NCI-H345 (cell line): ENCODE measurements around the gene PDE4B.

Experiments used
- DNase-seq: peaks from one replicate; lab custom pipeline; 2025; lab: John Stamatoyannopoulos, UW

PDE4B gene

DNA sequence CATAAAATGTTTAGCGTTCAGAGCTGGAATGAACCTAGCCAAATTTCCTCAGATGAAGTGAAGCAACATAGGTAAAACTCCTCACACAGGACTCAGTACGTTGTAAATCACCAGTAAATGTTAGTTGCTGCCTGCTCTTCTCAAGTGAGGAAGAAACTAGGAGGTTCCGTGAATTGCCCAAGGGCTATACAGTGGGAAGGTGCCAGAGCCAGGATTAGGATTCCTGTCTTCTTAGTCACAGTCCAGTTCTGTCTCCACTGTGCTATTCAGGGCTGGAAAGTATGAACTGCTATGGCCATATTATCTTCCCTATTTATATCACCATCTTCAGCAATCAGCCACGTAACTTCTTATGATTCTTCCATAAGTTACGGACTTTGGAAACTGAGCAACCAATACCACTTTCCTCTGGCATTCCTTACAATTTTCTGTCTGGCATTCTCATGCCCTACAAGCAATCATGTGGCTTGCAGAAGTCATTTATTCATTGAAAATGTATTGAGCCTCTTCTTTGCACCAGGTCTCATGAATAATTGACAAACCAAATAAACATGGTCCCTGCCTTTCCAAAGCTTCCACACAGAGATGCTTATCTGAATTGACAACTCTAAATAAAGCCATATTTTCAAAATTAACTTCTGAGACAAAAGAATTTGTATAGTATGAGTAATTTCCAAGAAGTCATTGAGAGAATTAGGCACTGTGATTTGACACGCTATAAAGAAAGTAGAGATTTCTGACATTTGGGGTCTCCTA lies 469.7 kb downstream of the PDE4B start:
- no peak for DNase-seq

DNA sequence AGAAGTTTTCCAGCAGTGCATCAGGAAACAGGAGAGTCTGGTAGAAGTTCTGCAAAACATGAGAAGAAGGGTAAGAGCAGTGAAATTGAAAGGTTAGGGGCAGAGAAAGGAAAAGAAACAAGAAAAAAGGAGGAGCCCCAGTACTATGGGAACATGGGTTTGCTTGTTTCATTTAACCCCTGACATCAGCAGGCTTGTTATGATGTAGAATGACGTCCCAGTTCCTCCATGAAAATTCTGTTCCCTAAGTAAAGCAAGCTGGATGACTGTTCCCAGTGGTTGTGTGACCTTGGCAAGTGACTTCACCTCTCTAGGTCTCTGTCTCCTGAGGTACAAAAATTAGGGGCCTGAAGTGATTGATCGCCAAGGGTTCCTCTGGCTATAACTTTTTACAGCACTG lies 472.6 kb downstream of the PDE4B start:
- no peak for DNase-seq

DNA sequence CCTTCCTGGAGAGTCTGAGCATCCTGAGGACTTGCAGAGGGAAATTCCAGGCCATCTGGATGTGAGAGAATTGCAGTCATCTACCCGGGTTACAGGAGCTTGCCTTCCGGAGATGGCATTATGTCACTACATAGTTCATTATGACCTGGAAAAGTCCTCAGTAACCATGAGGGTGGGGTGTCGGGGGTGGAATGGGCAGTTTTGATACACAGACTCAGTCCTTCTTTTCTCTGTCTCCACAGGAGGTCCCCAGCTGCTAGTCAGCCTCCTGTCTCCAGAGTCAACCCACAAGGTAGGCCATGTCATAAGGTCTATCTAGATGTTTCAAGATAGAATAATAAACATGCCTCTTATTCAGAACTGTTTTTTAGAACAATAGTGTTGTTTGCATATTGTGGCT lies 473.1 kb downstream of the PDE4B start:
- DNase-seq: peak; percentile 33

DNA sequence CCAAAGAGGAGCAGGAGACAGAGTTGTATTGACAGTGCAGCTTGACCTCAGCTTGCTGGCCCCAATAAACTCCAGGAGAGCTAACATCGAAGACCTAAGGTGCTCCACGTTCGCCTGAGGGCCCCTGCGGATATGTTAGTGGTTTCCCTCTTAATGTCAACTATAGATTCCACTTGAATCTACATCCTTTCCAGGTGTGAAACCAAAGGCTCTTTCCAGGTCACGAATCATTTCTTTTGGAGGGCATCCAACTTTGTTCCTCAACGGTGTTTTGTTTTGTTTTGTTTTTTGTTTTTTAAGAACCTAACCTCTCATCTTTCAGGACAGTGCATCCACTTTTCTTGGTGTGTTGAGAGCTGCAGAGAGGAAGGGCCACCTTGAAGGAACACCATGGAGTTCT lies 473.7 kb downstream of the PDE4B start:
- peak; percentile 89 for DNase-seq

DNA sequence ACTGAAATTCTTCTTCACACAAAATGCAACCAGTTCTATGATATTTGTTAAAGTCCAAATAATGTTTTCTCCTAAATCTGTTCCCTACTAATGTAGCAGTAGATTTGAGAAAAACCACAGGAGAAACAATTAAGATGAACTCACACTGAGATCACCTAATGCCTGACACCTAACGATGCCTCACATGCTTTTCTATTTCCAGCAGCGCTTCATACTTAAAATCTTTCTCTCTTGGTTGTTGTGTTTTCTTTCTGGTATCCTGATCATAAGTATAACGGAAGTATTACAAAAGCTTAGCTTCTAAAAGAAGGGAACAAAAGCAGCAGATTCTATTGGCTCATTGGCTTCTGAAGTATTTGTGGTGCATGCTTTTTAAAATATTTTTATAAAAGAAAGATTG lies 474.1 kb downstream of the PDE4B start:
- peak; percentile 49 for DNase-seq

DNA sequence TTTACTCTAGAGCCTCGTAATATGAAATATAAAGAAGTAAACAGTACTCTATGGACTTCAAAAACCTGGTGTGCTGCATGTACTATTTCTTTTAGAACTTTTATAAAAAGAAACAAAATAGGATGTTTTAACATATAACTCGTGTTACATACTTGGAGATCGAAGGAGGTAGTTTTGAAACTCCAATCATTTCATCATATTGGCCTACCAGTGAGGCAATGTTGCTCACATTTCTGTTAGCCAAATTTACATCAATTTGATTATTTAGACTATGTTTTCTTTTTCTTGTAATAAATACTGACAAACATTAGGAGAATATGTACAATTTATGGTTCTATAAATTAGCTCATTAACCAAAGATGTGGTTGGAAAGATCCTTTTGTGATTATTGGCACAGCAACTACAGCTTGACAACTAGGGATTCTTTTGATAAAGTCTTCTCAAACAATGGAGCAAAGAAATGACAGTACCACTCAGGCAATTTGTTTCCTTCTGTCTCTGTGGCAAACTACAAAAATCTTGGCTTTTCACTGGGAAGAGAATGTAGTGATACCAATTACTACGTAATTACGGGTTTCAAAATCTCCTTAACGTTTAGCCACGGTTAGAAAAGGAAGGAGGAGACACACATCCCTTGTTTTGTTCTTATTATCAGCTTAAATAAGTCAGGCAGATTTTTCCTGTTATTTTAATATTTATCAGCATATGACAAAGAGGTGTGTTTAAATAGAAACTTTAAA lies 474.7 kb downstream of the PDE4B start:
- DNase-seq: no peak

DNA sequence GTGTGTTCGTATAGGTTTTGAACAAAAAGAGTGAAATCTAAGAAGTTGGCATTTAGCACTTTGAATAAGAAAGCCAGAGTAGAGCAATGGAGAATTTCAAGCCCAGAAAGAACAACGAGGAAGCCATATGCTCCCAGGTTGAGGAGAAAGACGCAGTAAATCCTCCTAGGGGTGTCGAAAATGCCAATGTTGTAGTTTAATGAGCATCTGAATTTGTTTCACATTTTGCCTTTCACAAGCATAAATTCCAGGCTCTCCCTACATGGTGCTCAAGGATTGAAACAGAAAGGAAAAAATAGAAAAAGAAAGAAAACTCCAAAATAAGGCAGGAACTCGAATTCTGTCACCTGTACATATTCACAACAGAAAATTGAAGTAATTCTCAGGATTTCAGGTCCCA lies 476.5 kb downstream of the PDE4B start:
- DNase-seq: no peak

DNA sequence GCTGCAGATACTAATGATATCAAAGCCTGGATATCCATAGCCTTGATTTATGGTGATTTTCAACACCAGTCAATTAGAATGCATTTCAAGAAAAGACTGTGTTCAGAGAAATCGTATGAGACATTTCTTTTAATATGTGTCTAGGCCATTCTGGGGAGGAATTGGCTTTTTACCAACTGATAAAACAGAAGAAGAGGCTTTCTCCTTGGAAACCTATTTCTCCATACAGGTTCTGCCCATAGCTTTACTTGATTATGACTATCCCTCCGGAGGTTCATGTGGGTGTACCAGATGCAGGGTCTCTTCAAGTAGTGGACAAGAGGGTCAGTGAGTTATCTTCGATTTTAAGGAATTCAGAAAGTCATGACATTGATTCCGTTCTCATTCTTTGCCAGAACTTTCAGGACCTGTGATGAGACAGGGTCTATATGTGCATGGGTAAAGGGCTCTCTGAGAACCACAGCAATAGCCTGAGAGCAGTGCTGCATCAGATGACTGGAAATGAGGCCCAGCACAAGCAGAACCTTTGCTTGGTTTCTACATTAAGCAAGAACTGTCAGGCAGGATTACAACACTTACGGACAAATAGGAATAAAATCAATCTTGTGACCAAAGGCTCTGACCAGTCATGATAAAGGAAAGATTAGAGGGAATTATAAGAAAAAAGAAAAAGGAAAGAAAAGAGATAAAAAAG lies 477.6 kb downstream of the PDE4B start:
- DNase-seq: no peak

DNA sequence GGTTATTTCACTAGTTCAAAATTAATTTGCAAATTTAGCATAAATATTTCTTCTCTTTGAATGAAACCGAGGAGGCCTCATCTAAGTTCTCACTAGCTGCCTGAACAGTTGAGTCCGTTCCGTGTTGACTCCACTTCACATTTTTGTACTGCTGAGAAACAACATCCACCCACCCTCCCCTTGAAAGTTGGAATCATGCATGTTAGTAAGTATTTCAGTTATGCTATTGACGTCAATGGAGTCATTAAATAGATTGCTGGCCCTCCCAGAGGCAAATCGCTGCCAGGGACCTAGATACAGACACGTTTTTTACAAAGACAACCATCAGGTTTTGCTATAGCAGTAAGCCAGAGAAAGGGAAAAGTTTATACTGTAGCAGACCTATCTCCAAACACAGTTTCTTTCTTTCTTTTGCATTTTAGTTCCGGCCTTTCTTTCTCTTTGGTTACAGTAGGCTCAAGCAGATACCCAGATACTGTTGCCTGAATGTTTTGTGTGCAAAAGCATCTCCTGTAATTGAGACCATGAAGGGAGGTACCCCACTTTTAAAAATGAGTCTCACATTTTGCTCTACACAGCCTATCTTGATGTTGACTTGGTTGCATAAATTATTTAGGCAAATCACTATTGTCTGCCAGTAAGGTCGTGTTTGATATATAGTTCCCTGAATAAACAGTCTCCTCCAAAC lies 478.7 kb downstream of the PDE4B start:
- peak; percentile 55 for DNase-seq

DNA sequence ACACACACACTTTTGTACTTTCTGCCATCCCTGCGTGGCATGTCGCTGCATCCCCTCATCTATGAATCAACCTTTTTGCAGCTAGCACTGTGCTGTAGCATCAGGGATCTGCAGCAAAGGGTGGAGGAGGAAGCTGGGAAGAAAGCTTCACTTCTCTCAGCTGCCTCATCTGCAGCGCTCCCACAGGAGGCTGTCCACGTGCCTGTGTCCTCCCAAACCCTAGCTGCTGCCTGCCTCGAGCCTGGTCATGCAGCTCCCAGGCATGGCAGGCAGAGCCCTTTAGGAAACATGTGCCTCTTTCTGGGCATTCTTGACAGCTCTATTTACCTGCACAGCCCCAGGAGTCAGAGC lies 479.2 kb downstream of the PDE4B start:
- no peak for DNase-seq

DNA sequence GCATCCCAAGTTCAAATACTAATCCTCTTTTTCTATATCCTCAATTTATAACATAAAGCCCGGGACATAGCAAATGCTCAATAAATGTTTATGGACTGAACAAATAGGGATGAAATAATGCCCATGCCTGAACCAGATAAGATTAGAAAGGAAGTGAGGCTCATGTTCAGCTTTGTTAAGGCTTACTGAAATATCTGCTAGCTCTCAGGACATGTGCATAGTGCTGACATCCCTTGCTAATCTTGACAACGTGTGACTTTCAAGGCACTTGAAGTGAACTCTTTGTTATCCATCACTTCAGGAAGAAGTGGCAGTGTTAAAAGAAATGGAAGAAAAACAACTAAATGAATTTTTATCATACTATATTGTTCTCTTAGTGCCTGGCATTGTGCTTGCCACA lies 481.0 kb downstream of the PDE4B start:
- no peak for DNase-seq

DNA sequence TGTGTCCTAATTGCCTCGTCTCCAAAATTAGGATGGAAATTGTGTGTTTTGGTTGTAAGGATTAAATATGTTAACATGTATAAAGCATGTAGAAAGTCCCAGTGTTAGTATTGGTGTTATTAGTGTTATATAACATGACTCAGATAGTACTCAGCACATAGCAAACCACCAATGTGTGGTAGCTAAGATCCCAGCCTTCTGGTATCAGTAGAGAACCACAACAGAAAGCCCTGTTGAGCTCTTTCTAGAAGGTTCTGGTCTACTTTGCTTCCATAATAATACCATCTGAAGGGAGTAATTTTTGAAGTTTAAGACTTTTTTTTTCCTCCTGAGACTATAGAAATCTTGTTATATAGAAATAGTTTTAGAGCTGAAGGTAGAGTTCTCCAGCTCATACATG lies 481.9 kb downstream of the PDE4B start:
- DNase-seq: no peak

DNA sequence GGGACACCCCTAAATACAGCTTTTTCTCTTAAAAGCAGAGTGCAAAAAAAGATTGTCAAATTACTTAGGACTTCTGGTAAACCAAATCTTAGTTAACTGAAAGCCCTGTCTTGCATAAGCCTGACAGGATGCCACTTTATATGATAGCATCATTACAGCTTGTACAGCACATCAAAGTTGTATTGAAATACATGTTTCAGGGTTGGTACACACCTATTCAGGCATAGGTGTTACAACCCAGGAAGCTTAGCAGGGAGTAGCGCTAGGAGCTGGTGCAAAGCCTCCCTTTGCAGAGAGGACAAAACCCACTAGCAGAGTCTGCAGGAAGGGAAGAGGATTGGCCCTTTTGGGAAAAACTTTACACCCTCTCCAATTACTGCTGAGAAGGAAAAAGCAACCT lies 482.4 kb downstream of the PDE4B start:
- DNase-seq: no peak

DNA sequence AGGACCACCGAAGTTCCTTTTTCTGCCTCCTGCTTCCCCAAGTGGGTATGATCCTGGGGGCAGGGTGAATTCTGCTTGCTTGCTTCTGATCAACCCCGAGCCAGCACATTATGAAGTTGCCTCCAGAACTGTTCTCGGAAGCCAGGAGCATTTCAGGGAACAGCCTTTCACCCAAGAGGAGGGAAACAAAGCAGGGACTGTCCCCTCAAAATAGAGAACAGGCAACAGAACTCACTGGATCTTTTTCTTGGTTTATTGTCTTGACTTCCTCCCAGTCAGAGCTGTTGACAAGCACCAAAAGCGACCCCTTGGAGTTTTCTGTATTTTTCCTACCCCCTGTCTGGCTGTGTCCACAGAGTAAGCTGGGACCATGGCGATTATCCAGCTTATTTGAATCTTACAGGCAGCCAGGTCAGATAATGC lies 482.9 kb downstream of the PDE4B start:
- no peak for DNase-seq

DNA sequence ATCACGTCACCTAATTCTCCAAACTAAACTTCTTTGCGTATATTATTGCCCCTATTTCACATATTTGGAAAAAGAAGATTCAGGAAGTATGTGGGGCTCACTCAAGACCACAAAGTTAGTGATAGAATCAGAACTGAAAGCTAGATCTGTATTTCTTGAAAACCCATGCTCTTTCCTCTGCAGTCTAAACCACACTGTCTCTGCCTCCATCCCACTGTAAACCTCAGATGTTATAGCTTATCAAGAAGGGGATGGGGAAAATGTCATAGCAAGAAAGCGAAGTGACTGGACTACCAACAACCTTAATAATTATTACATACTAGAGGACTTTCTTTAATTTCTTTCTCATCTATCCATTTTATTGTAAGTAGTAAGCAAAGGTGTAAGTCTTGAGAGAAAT lies 483.5 kb downstream of the PDE4B start:
- DNase-seq: no peak

DNA sequence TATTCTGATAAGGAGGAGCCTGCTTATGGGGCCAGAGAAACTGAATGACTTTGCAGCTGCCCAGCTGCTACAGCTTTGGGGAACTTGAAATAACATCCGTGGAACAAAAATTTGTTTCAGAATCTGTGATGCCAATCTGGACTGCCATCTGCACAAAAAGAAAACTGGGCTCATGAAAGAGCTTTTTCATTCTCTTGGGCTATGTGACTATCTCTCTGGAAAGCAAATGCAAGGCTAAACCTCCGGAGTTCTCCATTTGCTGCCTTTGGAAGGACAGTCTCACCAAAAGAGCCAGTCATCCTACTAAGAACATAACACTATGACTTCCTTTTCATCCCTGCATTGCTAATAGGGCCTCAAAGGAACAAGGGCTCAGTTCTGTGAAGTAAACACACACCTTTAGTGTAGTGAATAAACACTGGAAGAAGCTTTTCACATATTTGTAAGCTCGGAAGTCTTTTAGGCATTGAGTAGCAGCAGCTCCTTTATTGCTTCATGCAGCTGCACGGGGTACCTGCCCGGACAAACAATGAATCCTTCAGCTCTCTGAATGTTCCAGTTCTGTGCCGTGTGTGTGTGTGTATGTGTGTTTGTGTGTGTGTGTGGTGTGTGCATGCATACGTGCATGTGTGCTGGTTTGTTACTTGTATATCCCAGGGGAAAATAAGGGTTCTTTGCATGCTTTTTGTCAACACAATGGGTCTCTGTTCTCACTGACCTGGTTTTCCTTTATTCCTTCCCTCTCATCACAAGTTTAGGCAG lies 485.7 kb downstream of the PDE4B start:
- DNase-seq: no peak

DNA sequence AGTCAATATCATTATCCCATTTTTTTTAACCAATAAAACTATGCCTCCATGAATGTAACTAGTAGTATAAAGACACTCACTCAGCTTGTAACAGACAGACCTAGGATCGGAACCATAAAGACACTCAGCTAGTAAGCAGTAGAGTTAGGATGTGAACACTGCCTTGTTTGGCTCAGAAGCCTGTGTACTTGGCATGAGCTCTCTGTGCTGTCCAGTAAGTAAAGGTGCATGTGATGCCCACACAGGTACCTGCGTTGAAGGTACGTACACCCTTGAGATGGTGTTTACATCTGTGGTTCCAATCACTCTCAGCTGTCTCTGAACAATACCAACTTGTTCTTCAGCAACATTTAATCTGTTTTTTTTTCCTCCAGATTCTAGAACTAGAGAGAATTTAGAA lies 489.1 kb downstream of the PDE4B start:
- no peak for DNase-seq

DNA sequence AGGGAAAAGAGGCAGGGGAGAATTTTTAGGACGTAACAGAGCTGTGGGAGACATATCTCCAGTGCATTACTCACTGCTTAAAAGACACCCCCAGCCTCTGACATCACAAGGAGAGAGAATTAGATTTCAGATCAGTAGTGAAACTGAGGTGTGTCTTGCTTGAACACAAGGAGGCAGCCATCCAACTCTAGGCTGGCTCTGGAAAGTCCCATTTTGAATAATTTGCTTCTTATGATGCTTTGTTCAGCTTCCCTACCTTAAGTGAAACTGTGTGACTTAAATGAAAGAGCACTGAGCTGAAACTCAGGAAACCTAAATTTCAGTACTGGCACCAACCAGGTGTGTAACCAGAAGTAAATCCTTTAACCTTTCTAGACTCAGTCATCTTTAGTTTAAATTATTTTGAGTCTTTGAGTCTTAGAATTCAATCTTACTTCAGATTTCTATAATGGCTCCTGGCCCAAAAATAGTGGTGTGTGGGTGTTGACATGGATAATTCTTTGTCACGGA lies 489.7 kb downstream of the PDE4B start:
- DNase-seq: no peak

DNA sequence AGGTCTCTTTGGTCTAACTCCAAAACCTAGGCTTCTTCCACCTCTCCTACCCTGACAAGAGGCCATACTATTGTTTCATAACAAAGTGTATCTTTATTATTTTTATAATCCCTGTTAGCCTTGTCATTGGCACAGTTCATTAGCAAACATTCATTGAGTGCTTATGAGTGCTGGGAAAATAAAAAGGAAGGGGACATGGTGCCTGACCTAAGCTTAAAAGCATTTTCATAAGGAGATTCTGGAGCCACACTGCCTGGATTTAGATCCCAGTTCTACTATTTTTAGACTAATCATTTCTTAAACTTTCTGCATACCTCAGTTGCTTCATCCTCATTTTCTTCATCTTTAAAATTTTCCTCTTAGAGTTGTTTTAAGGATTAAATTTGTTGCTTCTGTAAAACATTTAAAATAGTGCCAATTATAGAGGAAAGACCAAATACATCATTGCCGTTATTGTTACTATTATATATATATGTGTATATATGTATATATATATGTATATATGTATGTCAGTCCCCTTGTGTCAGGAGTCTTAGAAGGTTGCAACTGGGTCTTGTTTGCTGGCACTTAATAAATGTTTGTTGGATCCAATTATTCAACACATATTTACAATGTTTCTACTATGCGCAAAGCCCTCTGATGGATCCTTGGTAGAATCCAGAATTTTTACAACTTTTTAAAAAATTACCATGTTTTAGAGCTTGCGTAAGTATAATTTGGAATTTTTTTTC lies 490.4 kb downstream of the PDE4B start:
- no peak for DNase-seq

DNA sequence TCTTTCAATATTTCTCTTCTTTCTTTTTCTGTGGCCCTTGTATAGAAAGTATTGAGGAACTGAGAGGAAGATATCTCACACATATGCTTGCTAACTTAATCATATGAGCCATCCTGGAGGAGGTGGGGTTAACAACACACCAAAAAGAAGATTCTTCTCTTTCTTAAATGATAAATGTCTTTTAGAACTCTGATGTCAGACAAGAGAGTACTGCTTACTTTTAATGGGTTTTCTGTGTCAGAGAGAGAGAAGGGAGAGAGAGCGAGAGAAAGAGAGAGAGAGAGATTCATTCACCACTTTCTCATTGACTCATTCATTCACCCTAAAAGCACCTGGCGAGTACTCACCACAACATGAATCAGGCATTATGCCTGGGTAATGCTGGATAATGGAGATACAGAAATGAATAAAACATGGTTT lies 490.9 kb downstream of the PDE4B start:
- no peak for DNase-seq

DNA sequence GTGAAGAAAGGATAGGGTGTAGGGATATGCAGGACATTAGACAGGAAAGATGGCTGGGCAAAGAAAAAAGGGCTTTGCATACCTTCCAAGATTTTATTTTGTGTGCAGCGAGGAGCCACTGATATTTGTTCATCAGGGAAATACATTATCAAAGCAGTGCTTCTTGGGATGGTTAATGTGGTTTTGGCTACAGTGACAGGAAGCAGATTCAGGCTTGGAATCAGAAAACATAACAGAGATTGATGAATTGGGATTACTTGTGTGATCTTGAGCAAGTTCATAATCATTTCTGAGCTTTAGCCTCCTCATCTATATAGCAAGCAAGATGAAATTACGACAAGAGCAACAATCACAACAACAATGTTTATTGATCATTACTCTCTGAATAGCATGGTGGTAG lies 492.1 kb downstream of the PDE4B start:
- no peak for DNase-seq
